ENCODE measurements around the gene TRA2A. TPM values are rescaled to one million over a fixed set of nuclear protein-coding genes. Genes with fewer than 3 reads are reported as not detected.
"Not testable (repeated sequence)": the region's sequence is repeated elsewhere in the genome, so short reads cannot be mapped to it uniquely, and the experiment has no call there.

TRA2A gene
- total RNA-seq, 2 donors from 2014 or later, result 34.3 to 46.0 TPM

GRCh38 chr7:23514755-23515154 lies 17.0 kb downstream of the TRA2A start:
- no peak for TF ChIP-seq POLR2A (IDR thresholded peaks at IDR 0.05)
- no peak for TF ChIP-seq POLR2AphosphoS5 (IDR thresholded peaks at IDR 0.05)
- TF ChIP-seq CTCF (IDR thresholded peaks at IDR 0.05), result no peak
- H3K4me3 ChIP-seq, result no peak overlapping the region
- no peak for DNase-seq (ENCODE audit: low spot score)
- WGBS, result 92% methylated on average over 2 of the region's 2 CpGs
- H3K27ac ChIP-seq, result no peak overlapping the region
- H3K9me3 ChIP-seq, result no peaks in the 10 kb centered on the region
- intact Hi-C loops (cut with DNase I), result no loop called here
- no peaks in the 10 kb centered on the region for H3K4me1 ChIP-seq (replicated peaks)
- peaks cover 6 to 9% of the 10 kb centered on the region in 2 donors for H3K36me3 ChIP-seq
- no peaks in the 10 kb centered on the region for H3K27me3 ChIP-seq (replicated peaks; ENCODE audit: insufficient read depth)

- DNase-seq (ENCODE audit: low spot score); H3K4me1 ChIP-seq (replicated peaks); H3K27me3 ChIP-seq (replicated peaks; ENCODE audit: insufficient read depth); H3K36me3 ChIP-seq; H3K27ac ChIP-seq; H3K9me3 ChIP-seq; intact Hi-C loops (cut with DNase I); H3K4me3 ChIP-seq: not testable (repeated sequence)
- TF ChIP-seq POLR2AphosphoS5 (IDR thresholded peaks at IDR 0.05), result peak; percentile 12
- 64% methylated on average over 6 of the region's 6 CpGs for WGBS
Observed at GRCh38 chr7:23513746-23514145, 18.0 kb downstream of the TRA2A start.

- no peaks in the 10 kb centered on the region for H3K36me3 ChIP-seq
- no peak for DNase-seq (ENCODE audit: low spot score)
- H3K27me3 ChIP-seq (replicated peaks; ENCODE audit: insufficient read depth), result no peaks in the 10 kb centered on the region
- no peaks in the 10 kb centered on the region for H3K4me1 ChIP-seq (replicated peaks)
- H3K27ac ChIP-seq, result no peak overlapping the region
- intact Hi-C loops (cut with DNase I), result no loop called here
- H3K4me3 ChIP-seq, result no peak overlapping the region
- 88% methylated on average over 9 of the region's 9 CpGs for WGBS
- no peaks in the 10 kb centered on the region for H3K9me3 ChIP-seq
- TF ChIP-seq POLR2A (IDR thresholded peaks at IDR 0.05), result no peak
- TF ChIP-seq CTCF (IDR thresholded peaks at IDR 0.05), result no peak
- TF ChIP-seq POLR2AphosphoS5 (IDR thresholded peaks at IDR 0.05), result no peak
Observed at GRCh38 chr7:23494009-23494408, 37.8 kb downstream of the TRA2A start.

- DNase-seq (ENCODE audit: low spot score), result no peak
- no peak for TF ChIP-seq POLR2A (IDR thresholded peaks at IDR 0.05)
- TF ChIP-seq CTCF (IDR thresholded peaks at IDR 0.05), result no peak
- no peak for TF ChIP-seq POLR2AphosphoS5 (IDR thresholded peaks at IDR 0.05)
- Histone ChIP-seq H3K4me3 (no peak overlapping the region), H3K36me3 (no peaks in the 10 kb centered on the region), H3K27ac (no peak overlapping the region), H3K27me3 (replicated peaks; ENCODE audit: insufficient read depth) (no peaks in the 10 kb centered on the region), H3K9me3 (no peaks in the 10 kb centered on the region), H3K4me1 (replicated peaks) (no peaks in the 10 kb centered on the region)
- 56% methylated on average over 3 of the region's 3 CpGs for WGBS
- intact Hi-C loops (cut with DNase I), result no loop called here
Observed at GRCh38 chr7:23491502-23491901, 40.3 kb downstream of the TRA2A start.

GRCh38 chr7:23490357-23491135 lies 41.2 kb downstream of the TRA2A start:
- WGBS, result 53% methylated on average over 52 of the region's 56 CpGs
- H3K4me1 ChIP-seq (replicated peaks), result no peaks in the 10 kb centered on the region
- intact Hi-C loops (cut with DNase I), result no loop called here
- no peaks in the 10 kb centered on the region for H3K36me3 ChIP-seq
- no peak for DNase-seq (ENCODE audit: low spot score)
- H3K27me3 ChIP-seq (replicated peaks; ENCODE audit: insufficient read depth), result no peaks in the 10 kb centered on the region
- no peaks in the 10 kb centered on the region for H3K9me3 ChIP-seq
- TF ChIP-seq POLR2AphosphoS5 (IDR thresholded peaks at IDR 0.05) (no peak), CTCF (IDR thresholded peaks at IDR 0.05) (no peak), POLR2A (IDR thresholded peaks at IDR 0.05) (no peak)
- no peak overlapping the region for H3K27ac ChIP-seq
- peak overlapping the region; percentile 28 to 37 for H3K4me3 ChIP-seq

GRCh38 chr7:23488714-23489113 lies 43.1 kb downstream of the TRA2A start:
- H3K9me3 ChIP-seq; H3K27ac ChIP-seq; intact Hi-C loops (cut with DNase I); H3K4me3 ChIP-seq; H3K36me3 ChIP-seq; H3K27me3 ChIP-seq (replicated peaks; ENCODE audit: insufficient read depth); DNase-seq (ENCODE audit: low spot score); H3K4me1 ChIP-seq (replicated peaks): not testable (repeated sequence)
- WGBS, result 96% methylated on average over 13 of the region's 13 CpGs

Measured in prostate gland (tissue), 2 donors.